Activated naive CD8-positive, alpha-beta T cell treated with anti-CD3 and anti-CD28 coated beads, Interleukin-2, amount 10 ng/mL, durations not matched to agents 7 days and 5 days (primary cell): Measurements from ENCODE around the gene MYCBP. TPM values are rescaled to one million over a fixed set of nuclear protein-coding genes. Genes with fewer than 3 reads are reported as not detected.

Experiments used
- total RNA-seq, 2 experiments: library from RNA; stranded (reverse); gene quantifications; one replicate each; pipeline ENCODE4 v1.2.3, GENCODE V29; 2021

MYCBP gene
- total RNA-seq, 2 experiments from 2014 or later = 30.4 to 34.3 TPM

Other genes with a start within 250 kb of the MYCBP start
- 10 to 100 TPM; 15.8 to 16.3 TPM for gene RRAGC, start 13.6 kb downstream of the MYCBP start, total RNA-seq
- not detected for gene GJA9, start 8.2 kb upstream of the MYCBP start, total RNA-seq
- not detected for gene RHBDL2, start 68.5 kb upstream of the MYCBP start, total RNA-seq
- gene AKIRIN1, start 117.9 kb upstream of the MYCBP start, total RNA-seq = 10 to 100 TPM; 55.5 to 60.2 TPM
- gene NDUFS5, start 153.0 kb upstream of the MYCBP start, total RNA-seq = 100 to 1,000 TPM; 107 to 113 TPM